ENCODE measurements around the gene MPC1L. TPM values are rescaled to one million over a fixed set of nuclear protein-coding genes. Genes with fewer than 3 reads are reported as not detected.

The MPC1L gene
- total and polyA plus RNA-seq, 9 of the 15 experiments (the other 6 are each of a cell fraction or from before 2014, with no cell fraction given) = not detected

Other genes starting within 250 kb of the MPC1L start
- gene ATP6AP2, start 42.5 kb upstream of the MPC1L start, total RNA-seq (2014; rRNA removed) = 23.3 and 26.3 TPM in 2 replicates
- 45.8 and 50.2 TPM in 2 replicates for gene ATP6AP2, start 42.5 kb upstream of the MPC1L start, total RNA-seq (2014; rRNA removed; fragmentation: Illumina TruSeq; extraction: Trizol)
- gene ATP6AP2, start 42.5 kb upstream of the MPC1L start, total RNA-seq (2015; rRNA removed; fragmentation: Illumina TruSeq; extraction: Trizol) = 37.9 and 41.9 TPM in 2 replicates
- gene ATP6AP2, start 42.5 kb upstream of the MPC1L start, total RNA-seq (2021) = 38.7 and 50.1 TPM in 2 replicates
- gene ATP6AP2, start 42.5 kb upstream of the MPC1L start, polyA plus RNA-seq (2011; rRNA removed) = 131 and 134 TPM in 2 replicates
- gene ATP6AP2, start 42.5 kb upstream of the MPC1L start, polyA plus RNA-seq (2014; fragmentation: Illumina TruSeq; extraction: Trizol) = 69.7 and 70.2 TPM in 2 replicates
- 10 to 100 TPM; 26.6 to 32.8 TPM for gene ATP6AP2, start 42.5 kb upstream of the MPC1L start, polyA plus RNA-seq (2014; fragmentation: Nextera tagmentation; extraction: Ambion mirVana)
- 38.0 and 38.8 TPM in 2 replicates for gene ATP6AP2, start 42.5 kb upstream of the MPC1L start, polyA plus RNA-seq (2014; rRNA removed)
- 7.1 and 8.4 TPM in 2 replicates for gene CXorf38, start 24.1 kb downstream of the MPC1L start, total RNA-seq (2014; rRNA removed)
- gene CXorf38, start 24.1 kb downstream of the MPC1L start, total RNA-seq (2014; rRNA removed; fragmentation: Illumina TruSeq; extraction: Trizol) = 8.9 and 9.7 TPM in 2 replicates
- 6.2 and 7.4 TPM in 2 replicates for gene CXorf38, start 24.1 kb downstream of the MPC1L start, total RNA-seq (2015; rRNA removed; fragmentation: Illumina TruSeq; extraction: Trizol)
- gene CXorf38, start 24.1 kb downstream of the MPC1L start, total RNA-seq (2021) = 6.3 and 7.9 TPM in 2 replicates
- 12.8 and 13.6 TPM in 2 replicates for gene CXorf38, start 24.1 kb downstream of the MPC1L start, polyA plus RNA-seq (2011; rRNA removed)
- gene CXorf38, start 24.1 kb downstream of the MPC1L start, polyA plus RNA-seq (2014; fragmentation: Illumina TruSeq; extraction: Trizol) = 8.4 TPM in 2 replicates
- gene CXorf38, start 24.1 kb downstream of the MPC1L start, polyA plus RNA-seq (2014; fragmentation: Nextera tagmentation; extraction: Ambion mirVana) = 1 to 10 TPM; 1.2 to 1.6 TPM
- gene CXorf38, start 24.1 kb downstream of the MPC1L start, polyA plus RNA-seq (2014; rRNA removed) = 8.6 and 10.2 TPM in 2 replicates
- 11.5 and 19.1 TPM in 2 replicates for gene MED14, start 112.1 kb downstream of the MPC1L start, total RNA-seq (2014; rRNA removed)
- gene MED14, start 112.1 kb downstream of the MPC1L start, total RNA-seq (2014; rRNA removed; fragmentation: Illumina TruSeq; extraction: Trizol) = 15.1 and 18.4 TPM in 2 replicates
- gene MED14, start 112.1 kb downstream of the MPC1L start, total RNA-seq (2015; rRNA removed; fragmentation: Illumina TruSeq; extraction: Trizol) = 18.4 and 18.7 TPM in 2 replicates
- gene MED14, start 112.1 kb downstream of the MPC1L start, total RNA-seq (2021) = 30.5 and 35.3 TPM in 2 replicates
- gene MED14, start 112.1 kb downstream of the MPC1L start, polyA plus RNA-seq (2011; rRNA removed) = 29.2 and 32.4 TPM in 2 replicates
- gene MED14, start 112.1 kb downstream of the MPC1L start, polyA plus RNA-seq (2014; fragmentation: Illumina TruSeq; extraction: Trizol) = 24.9 and 34.0 TPM in 2 replicates
- 10 to 100 TPM in 1 of 2 experiments, 1 to 10 TPM in 1; 9.2 to 13.0 TPM for gene MED14, start 112.1 kb downstream of the MPC1L start, polyA plus RNA-seq (2014; fragmentation: Nextera tagmentation; extraction: Ambion mirVana)
- gene MED14, start 112.1 kb downstream of the MPC1L start, polyA plus RNA-seq (2014; rRNA removed) = 22.5 and 29.9 TPM in 2 replicates